ENCODE measurements around the gene TKT.

The TKT gene

DNA sequence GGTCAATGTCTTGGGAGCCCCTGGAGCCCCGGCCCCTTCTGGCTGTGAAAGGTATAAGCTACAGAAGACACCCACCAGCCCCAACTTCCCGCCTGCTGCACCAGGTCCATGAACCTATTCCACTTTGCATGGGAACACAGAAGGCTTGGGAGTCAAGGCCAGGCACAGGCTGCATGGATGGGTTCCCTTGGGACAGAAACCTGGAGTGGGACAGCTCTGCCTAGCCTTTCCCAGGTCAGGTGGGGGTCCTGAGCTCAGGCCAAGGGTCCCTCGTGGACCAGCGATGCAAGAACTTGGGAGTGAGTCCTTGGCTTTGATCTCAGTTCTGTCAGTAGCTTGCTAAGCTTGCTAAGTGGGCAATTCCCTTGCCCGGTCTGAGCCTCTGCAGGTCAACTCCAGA is 25.0 kb downstream of the TKT start:
- H3K27me3 Mint-ChIP-seq (ENCODE audit: low read depth), result no peaks in the 10 kb centered on the region
- peaks cover 37% of the 10 kb centered on the region for H3K36me3 Mint-ChIP-seq (ENCODE audit: low read depth)
- no peak overlapping the region for H3K4me3 Mint-ChIP-seq
- no peak overlapping the region for H3K27ac Mint-ChIP-seq
- no peaks in the 10 kb centered on the region for H3K9me3 Mint-ChIP-seq
- TF ChIP-seq, protein P1, sequence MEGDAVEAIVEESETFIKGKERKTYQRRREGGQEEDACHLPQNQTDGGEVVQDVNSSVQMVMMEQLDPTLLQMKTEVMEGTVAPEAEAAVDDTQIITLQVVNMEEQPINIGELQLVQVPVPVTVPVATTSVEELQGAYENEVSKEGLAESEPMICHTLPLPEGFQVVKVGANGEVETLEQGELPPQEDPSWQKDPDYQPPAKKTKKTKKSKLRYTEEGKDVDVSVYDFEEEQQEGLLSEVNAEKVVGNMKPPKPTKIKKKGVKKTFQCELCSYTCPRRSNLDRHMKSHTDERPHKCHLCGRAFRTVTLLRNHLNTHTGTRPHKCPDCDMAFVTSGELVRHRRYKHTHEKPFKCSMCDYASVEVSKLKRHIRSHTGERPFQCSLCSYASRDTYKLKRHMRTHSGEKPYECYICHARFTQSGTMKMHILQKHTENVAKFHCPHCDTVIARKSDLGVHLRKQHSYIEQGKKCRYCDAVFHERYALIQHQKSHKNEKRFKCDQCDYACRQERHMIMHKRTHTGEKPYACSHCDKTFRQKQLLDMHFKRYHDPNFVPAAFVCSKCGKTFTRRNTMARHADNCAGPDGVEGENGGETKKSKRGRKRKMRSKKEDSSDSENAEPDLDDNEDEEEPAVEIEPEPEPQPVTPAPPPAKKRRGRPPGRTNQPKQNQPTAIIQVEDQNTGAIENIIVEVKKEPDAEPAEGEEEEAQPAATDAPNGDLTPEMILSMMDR (IDR thresholded peaks at IDR 0.05; ENCODE audit: unreplicated experiment in 3 of 3), result no peak
- H3K4me1 Mint-ChIP-seq, result peaks cover 5% of the 10 kb centered on the region

DNA sequence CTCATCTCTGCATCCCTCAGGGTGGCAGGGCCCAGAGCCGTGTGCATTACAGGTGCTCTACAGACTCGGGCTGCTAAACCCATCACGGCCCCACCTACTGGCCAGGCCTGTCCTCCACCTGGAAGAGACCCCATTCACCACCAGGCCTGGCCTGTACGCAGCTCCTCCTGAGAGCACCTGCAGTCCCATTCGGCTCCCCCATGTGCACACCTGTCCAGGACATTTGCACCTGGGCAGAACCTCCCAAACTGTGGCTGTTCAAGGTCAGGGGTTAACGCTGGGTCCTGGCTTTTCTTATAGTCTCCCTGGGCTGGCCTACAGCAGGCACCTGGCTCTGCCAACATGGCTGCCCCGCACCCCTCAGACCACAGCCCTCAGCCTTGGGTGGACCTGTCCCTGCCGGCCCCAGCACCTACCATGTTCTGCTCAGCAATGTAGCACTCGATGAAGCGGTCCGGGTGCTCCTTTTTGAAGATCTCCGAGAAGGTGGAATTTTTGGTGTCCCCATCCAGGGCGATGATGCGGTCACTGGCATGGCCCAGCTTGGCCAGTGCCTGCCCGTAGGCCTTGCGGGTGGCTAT is 25.7 kb downstream of the TKT start:
- peaks cover 1% of the 10 kb centered on the region for H3K4me1 Mint-ChIP-seq
- H3K27ac Mint-ChIP-seq, result no peak overlapping the region
- TF ChIP-seq, protein P1 (IDR thresholded peaks at IDR 0.05; ENCODE audit: unreplicated experiment in 3 of 3), result no peak
- H3K27me3 Mint-ChIP-seq (ENCODE audit: low read depth), result no peaks in the 10 kb centered on the region
- no peaks in the 10 kb centered on the region for H3K9me3 Mint-ChIP-seq
- H3K4me3 Mint-ChIP-seq, result no peak overlapping the region
- peaks cover 40% of the 10 kb centered on the region for H3K36me3 Mint-ChIP-seq (ENCODE audit: low read depth)

DNA sequence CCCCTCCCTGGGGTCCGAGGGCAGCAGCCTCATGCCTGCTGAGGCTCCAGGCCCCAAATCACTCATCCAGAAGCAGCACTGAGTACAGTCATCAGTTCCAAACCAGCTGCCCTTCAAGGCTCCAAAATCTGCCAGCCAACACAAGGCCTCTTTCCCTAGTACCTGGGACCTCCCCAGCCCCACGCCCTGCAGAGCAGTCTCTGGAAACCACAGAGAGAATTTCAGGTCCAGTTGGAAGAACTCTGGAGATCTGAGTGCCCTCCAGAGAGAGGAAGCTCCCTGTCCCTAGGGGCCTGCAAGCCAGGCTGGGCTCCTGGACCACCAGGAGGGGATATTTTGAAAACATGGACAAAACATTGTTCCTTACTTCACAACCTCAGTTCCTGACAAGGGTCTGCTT is 26.2 kb downstream of the TKT start:
- Mint-ChIP-seq H3K9me3 (no peaks in the 10 kb centered on the region), H3K4me3 (no peak overlapping the region), H3K36me3 (ENCODE audit: low read depth) (peaks cover 37% of the 10 kb centered on the region), H3K27ac (no peak overlapping the region), H3K4me1 (no peaks in the 10 kb centered on the region), H3K27me3 (ENCODE audit: low read depth) (no peaks in the 10 kb centered on the region)
- TF ChIP-seq, protein P1 (IDR thresholded peaks at IDR 0.05; ENCODE audit: unreplicated experiment in 3 of 3), result no peak

DNA sequence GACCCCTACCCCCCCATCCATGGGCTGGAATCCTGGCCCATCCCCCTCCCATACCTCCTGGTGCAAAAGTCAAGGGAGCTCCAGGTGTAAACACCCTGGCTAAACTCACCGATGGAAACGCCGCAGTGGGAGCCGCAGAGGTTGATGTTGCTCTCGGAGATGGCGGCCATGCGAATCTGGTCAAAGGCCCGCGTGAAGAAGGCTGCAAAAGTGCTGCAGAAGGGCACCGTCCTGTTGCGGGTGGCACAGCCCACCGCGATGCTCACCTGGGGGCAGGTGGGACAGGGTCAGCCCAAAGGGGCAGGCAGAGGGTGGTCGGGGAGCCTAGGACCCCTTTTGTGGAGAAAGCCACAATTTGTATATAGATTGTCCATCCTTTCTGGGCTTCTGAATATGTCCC is 26.7 kb downstream of the TKT start:
- TF ChIP-seq, protein P1 (IDR thresholded peaks at IDR 0.05; ENCODE audit: unreplicated experiment in 3 of 3), result no peak
- Mint-ChIP-seq H3K4me1 (no peaks in the 10 kb centered on the region), H3K36me3 (ENCODE audit: low read depth) (peaks cover 34% of the 10 kb centered on the region), H3K27me3 (ENCODE audit: low read depth) (no peaks in the 10 kb centered on the region), H3K27ac (no peak overlapping the region), H3K4me3 (no peak overlapping the region), H3K9me3 (no peaks in the 10 kb centered on the region)

DNA sequence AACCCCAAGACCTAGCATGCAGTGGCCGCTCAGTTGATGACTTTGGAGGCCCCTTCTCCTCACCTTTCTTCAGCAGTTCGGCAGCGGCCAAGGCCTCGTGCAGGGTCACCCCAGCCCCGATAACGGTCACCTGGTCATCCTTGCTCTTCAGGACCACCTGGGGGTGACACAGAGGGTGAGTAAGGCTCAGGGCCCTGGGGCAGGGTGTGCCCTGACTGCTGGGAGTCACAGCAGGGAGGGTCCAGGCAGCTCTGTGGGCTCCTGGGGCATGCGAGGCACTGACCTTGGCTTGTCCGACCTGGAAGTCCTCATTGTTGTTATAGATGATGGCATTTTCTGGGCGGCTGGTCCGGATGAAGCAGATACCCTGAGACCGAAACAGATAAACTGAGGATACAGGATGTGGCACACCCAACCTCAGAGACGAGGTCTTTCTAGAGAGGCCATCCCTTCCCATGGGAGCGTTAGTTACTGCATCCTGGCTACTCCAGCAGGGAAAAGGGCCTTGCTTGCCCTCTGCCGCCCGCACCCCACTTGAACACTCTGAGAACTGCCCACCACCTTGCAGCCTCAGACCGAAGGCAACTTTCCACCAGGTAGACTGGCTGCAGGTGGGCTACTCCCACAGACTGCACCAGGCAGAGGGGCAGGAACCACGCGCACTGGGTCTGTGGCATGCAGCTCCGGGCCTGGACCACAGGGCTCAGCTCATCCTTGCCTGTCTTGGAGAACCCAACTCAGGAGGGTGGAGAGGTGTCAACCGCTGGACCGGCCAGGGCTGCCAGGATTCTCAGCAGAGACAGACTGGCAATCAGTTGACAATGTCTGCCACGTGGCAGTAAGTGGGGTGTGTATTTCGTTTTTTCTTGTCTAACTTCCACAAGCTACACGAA is 27.6 kb downstream of the TKT start:
- Mint-ChIP-seq H3K4me3 (no peak overlapping the region), H3K27me3 (ENCODE audit: low read depth) (no peaks in the 10 kb centered on the region), H3K27ac (no peak overlapping the region), H3K36me3 (ENCODE audit: low read depth) (peaks cover 35% of the 10 kb centered on the region), H3K4me1 (no peaks in the 10 kb centered on the region), H3K9me3 (no peaks in the 10 kb centered on the region)
- TF ChIP-seq, protein P1 (IDR thresholded peaks at IDR 0.05; ENCODE audit: unreplicated experiment in 3 of 3), result no peak

Data from nephron (organoid).